Measurements from ENCODE around the gene CD6.

The CD6 gene

GRCh38 chr11:60971520-60971919 is at the start of gene CD6:
Gene CD6 (plus strand): TSS chr11:60971680. CDS start chr11:60971866, 186 bp downstream.
- no peak for DNase-seq

- no peak for DNase-seq
Observed at GRCh38 chr11:60921777-60922335, 49.6 kb upstream of the CD6 start.

GRCh38 chr11:60922906-60923305 is 48.6 kb upstream of the CD6 start:
- no peak for DNase-seq

- peak; percentile 38 for DNase-seq
Observed at GRCh38 chr11:60923326-60923725, 48.2 kb upstream of the CD6 start.

GRCh38 chr11:60923800-60924109 is 47.7 kb upstream of the CD6 start:
- DNase-seq = no peak

GRCh38 chr11:60924110-60924905 is 47.2 kb upstream of the CD6 start, which contains the start of gene TMEM132A:
Gene TMEM132A (plus strand): TSS chr11:60924460. CDS start chr11:60924634, 174 bp downstream.
- peak; percentile 82 for DNase-seq

- DNase-seq = peak; percentile 81
Observed at GRCh38 chr11:60924906-60925853, 46.3 kb upstream of the CD6 start.

GRCh38 chr11:60925868-60926267 is 45.6 kb upstream of the CD6 start:
- DNase-seq = no peak

- no peak for DNase-seq
Observed at GRCh38 chr11:60926500-60926899, 45.0 kb upstream of the CD6 start.

- DNase-seq = no peak
Observed at GRCh38 chr11:60927061-60927592, 44.4 kb upstream of the CD6 start.

GRCh38 chr11:60927600-60927999 is 43.9 kb upstream of the CD6 start:
- DNase-seq = no peak

- DNase-seq = no peak
Observed at GRCh38 chr11:60928563-60929001, 42.9 kb upstream of the CD6 start.

- no peak for DNase-seq
Observed at GRCh38 chr11:60929764-60930163, 41.7 kb upstream of the CD6 start.

GRCh38 chr11:60930394-60930793 is 41.1 kb upstream of the CD6 start:
- no peak for DNase-seq

- DNase-seq = no peak
Observed at GRCh38 chr11:60931917-60932316, 39.6 kb upstream of the CD6 start.

- no peak for DNase-seq
Observed at GRCh38 chr11:60932605-60933356, 38.7 kb upstream of the CD6 start.

- DNase-seq = no peak
Observed at GRCh38 chr11:60933416-60934123, 37.9 kb upstream of the CD6 start.

GRCh38 chr11:60934124-60934789 is 37.2 kb upstream of the CD6 start:
- no peak for DNase-seq

GRCh38 chr11:60934790-60935605 is 36.5 kb upstream of the CD6 start:
- DNase-seq = no peak

All from NCI-H2171 treated with DMSO at 0.1 percent for 48 hours (cell line).